Loucy (cell line): ENCODE results near the gene ZNF467.

Experiments used
- H2AFZ ChIP-seq: fragments of 200-600 bp; sonication (generic); 2 replicates; pipeline ENCODE4 v1.6.0; 2016; ENCODE audit warnings: antibody characterized with exemption, mild to moderate bottlenecking, low read length, moderate library complexity
- H3F3A ChIP-seq: fragments of 200-600 bp; 2 replicates; pipeline ENCODE4 v1.6.0; 2016; ENCODE audit warnings: antibody characterized with exemption, low read depth, mild to moderate bottlenecking
- H3K27me3 ChIP-seq: fragments of 200-600 bp; sonication (generic); 2 replicates; pipeline ENCODE4 v1.6.1; 2014; ENCODE audit warnings: low read length, mild to moderate bottlenecking; ENCODE audit not compliant: insufficient read depth, poor library complexity, severe bottlenecking
- H3K36me3 ChIP-seq: fragments of 200-600 bp; sonication (generic); 2 replicates; pipeline ENCODE4 v1.6.1; 2016; ENCODE audit warnings: low read length; ENCODE audit not compliant: insufficient read depth
- H3K4me1 ChIP-seq: fragments of 200-600 bp; sonication (generic); 2 replicates; pipeline ENCODE4 v1.5.1; 2014; ENCODE audit warnings: low read length, mild to moderate bottlenecking; ENCODE audit not compliant: insufficient read depth, poor library complexity, severe bottlenecking
- H3K4me2 ChIP-seq: fragments of 200-600 bp; sonication (generic); 2 replicates; pipeline ENCODE4 v1.6.0; 2014; ENCODE audit warnings: antibody characterized with exemption, low read length, low read depth, mild to moderate bottlenecking; ENCODE audit not compliant: poor library complexity, severe bottlenecking
- H3K4me3 ChIP-seq: fragments of 200-600 bp; sonication (generic); 2 replicates; pipeline ENCODE4 v1.5.1; 2014; ENCODE audit warnings: low read length, mild to moderate bottlenecking, mixed read lengths; ENCODE audit not compliant: poor library complexity, severe bottlenecking
- H3K79me2 ChIP-seq: fragments of 200-600 bp; sonication (generic); 2 replicates; pipeline ENCODE4 v1.6.1; 2014; ENCODE audit warnings: low read length; ENCODE audit not compliant: insufficient read depth
- H3K9ac ChIP-seq: fragments of 200-600 bp; sonication (generic); 2 replicates; pipeline ENCODE4 v1.6.0; 2014; ENCODE audit warnings: mild to moderate bottlenecking, low read depth, low read length, moderate library complexity; ENCODE audit not compliant: poor library complexity, severe bottlenecking
- H3K9me2 ChIP-seq: fragments of 200-600 bp; sonication (generic); replicated peaks from 2 replicates; pipeline ENCODE4 v1.6.1; 2016; ENCODE audit warnings: low read depth, low read length, mixed read lengths
- H3K9me3 ChIP-seq: fragments of 200-600 bp; sonication (generic); 2 replicates; pipeline ENCODE4 v1.6.1; 2014; ENCODE audit warnings: mild to moderate bottlenecking, antibody characterized with exemption, low read length, low read depth; ENCODE audit not compliant: insufficient read depth
- H4K20me1 ChIP-seq: fragments of 200-600 bp; sonication (generic); 2 replicates; pipeline ENCODE4 v1.6.0; 2014; ENCODE audit warnings: antibody characterized with exemption, low read length, mild to moderate bottlenecking; ENCODE audit not compliant: insufficient read depth, poor library complexity, severe bottlenecking
- CTCF ChIP-seq: fragments of 200-600 bp; sonication (generic); conservative IDR thresholded peaks from 2 replicates; pipeline ENCODE4 v1.5.1; 2014; ENCODE audit warnings: mild to moderate bottlenecking, antibody characterized with exemption, low read length
- EZH2phosphoT487 ChIP-seq: fragments of 200-600 bp; IDR thresholded peaks from 2 replicates; pipeline ENCODE4 v1.6.1; 2018; ENCODE audit warnings: antibody characterized with exemption, mild to moderate bottlenecking, moderate library complexity, borderline replicate concordance

ZNF467 gene

GRCh38 chr7:149819141-149819960, 46.0 kb upstream of the ZNF467 start:
- TF ChIP-seq CTCF (no peak), EZH2phosphoT487 (no peak)
- Histone ChIP-seq H3K36me3 (no peaks in the 10 kb centered on the region), H3K79me2 (no peaks in the 10 kb centered on the region), H3K4me2 (no peak overlapping the region), H3K9ac (no peak overlapping the region), H3F3A (no peaks in the 10 kb centered on the region), H4K20me1 (no peaks in the 10 kb centered on the region), H2AFZ (no peak overlapping the region), H3K4me3 (no peak overlapping the region), H3K9me2 (no peaks in the 10 kb centered on the region), H3K9me3 (no peaks in the 10 kb centered on the region), H3K27me3 (no peaks in the 10 kb centered on the region), H3K4me1 (no peaks in the 10 kb centered on the region)

GRCh38 chr7:149818536-149818840, 45.1 kb upstream of the ZNF467 start:
- no peaks in the 10 kb centered on the region for H3K9me2 ChIP-seq
- H3K4me1 ChIP-seq = no peaks in the 10 kb centered on the region
- no peak overlapping the region for H2AFZ ChIP-seq
- H4K20me1 ChIP-seq = no peaks in the 10 kb centered on the region
- no peaks in the 10 kb centered on the region for H3K27me3 ChIP-seq
- no peaks in the 10 kb centered on the region for H3F3A ChIP-seq
- no peak overlapping the region for H3K4me2 ChIP-seq
- H3K9ac ChIP-seq = no peak overlapping the region
- no peak for TF ChIP-seq CTCF
- no peak for TF ChIP-seq EZH2phosphoT487
- H3K4me3 ChIP-seq = no peak overlapping the region
- no peaks in the 10 kb centered on the region for H3K9me3 ChIP-seq
- H3K36me3 ChIP-seq = no peaks in the 10 kb centered on the region
- H3K79me2 ChIP-seq = no peaks in the 10 kb centered on the region

- Histone ChIP-seq H3F3A (no peaks in the 10 kb centered on the region), H4K20me1 (no peaks in the 10 kb centered on the region), H3K27me3 (no peaks in the 10 kb centered on the region), H3K4me3 (no peak overlapping the region), H3K9ac (no peak overlapping the region), H3K36me3 (no peaks in the 10 kb centered on the region), H3K4me2 (no peak overlapping the region), H2AFZ (no peak overlapping the region), H3K9me3 (no peaks in the 10 kb centered on the region), H3K79me2 (no peaks in the 10 kb centered on the region), H3K9me2 (no peaks in the 10 kb centered on the region), H3K4me1 (no peaks in the 10 kb centered on the region)
- TF ChIP-seq EZH2phosphoT487 (no peak), CTCF (no peak)
Observed at GRCh38 chr7:149817836-149818535, 44.6 kb upstream of the ZNF467 start.
